ENCODE results near the gene PEMT. TPM values are rescaled to one million over a fixed set of nuclear protein-coding genes. Genes with fewer than 3 reads are reported as not detected.

Gene PEMT
- total and polyA plus RNA-seq, 10 donors: 8.9 to 21.3 (median 14.8) TPM

- no peak for TF ChIP-seq POLR2AphosphoS5 (IDR thresholded peaks at IDR 0.05)
- no peak for TF ChIP-seq CTCF (IDR thresholded peaks at IDR 0.05 in 8 of 11, conservative IDR thresholded peaks at IDR 0.05 in 3 of 11)
- no peak for TF ChIP-seq POLR2A (IDR thresholded peaks at IDR 0.05)
- peaks cover 0 to 14% (median 7%) of the 10 kb centered on the region in 6 donors for H3K4me1 ChIP-seq
- H3K9me3 ChIP-seq: no peaks in the 10 kb centered on the region
- no peaks in the 10 kb centered on the region for H3K27me3 ChIP-seq (replicated peaks in 1 of 7)
- H3K4me3 ChIP-seq: no peak overlapping the region
- H3K27ac ChIP-seq: no peak overlapping the region
- intact Hi-C loops (cut with DNase I; ENCODE audit: low total_unique reads): no loop called here
- 60 to 74% (median 68%) methylated on average over 8 to 12 of the region's 12 CpGs for WGBS, 5 donors
- DNase-seq: peak; percentile 55
- peaks cover 0 to 4% (median 0%) of the 10 kb centered on the region in 6 donors for H3K36me3 ChIP-seq
Observed at GRCh38 chr17:17511293-17511741, 80.2 kb downstream of the PEMT start.

- H3K4me1 ChIP-seq: peaks cover 0 to 19% (median 10%) of the 10 kb centered on the region in 6 donors
- H3K9me3 ChIP-seq: no peaks in the 10 kb centered on the region
- no peaks in the 10 kb centered on the region for H3K27me3 ChIP-seq (replicated peaks in 1 of 7)
- no peak overlapping the region for H3K4me3 ChIP-seq
- no peak for TF ChIP-seq POLR2AphosphoS5 (IDR thresholded peaks at IDR 0.05)
- no peak for TF ChIP-seq CTCF (IDR thresholded peaks at IDR 0.05 in 8 of 11, conservative IDR thresholded peaks at IDR 0.05 in 3 of 11)
- no peak for TF ChIP-seq POLR2A (IDR thresholded peaks at IDR 0.05)
- no peak overlapping the region for H3K27ac ChIP-seq
- peak; percentile 66 for DNase-seq
- peaks cover 0 to 4% (median 0%) of the 10 kb centered on the region in 6 donors for H3K36me3 ChIP-seq
- 71 to 78% (median 74%) methylated on average over 20 of the region's 20 CpGs for WGBS, 5 donors
- intact Hi-C loops (cut with DNase I; ENCODE audit: low total_unique reads): no loop called here
Observed at GRCh38 chr17:17510456-17511292, 80.8 kb downstream of the PEMT start.

GRCh38 chr17:17509601-17510425 is 81.7 kb downstream of the PEMT start:
- Histone ChIP-seq H3K36me3 (peaks cover 0 to 4% (median 0%) of the 10 kb centered on the region in 6 donors), H3K4me3 (no peak overlapping the region), H3K27me3 (replicated peaks in 1 of 7) (no peaks in the 10 kb centered on the region), H3K4me1 (peaks cover 0 to 19% (median 11%) of the 10 kb centered on the region in 6 donors), H3K9me3 (no peaks in the 10 kb centered on the region), H3K27ac (no peak overlapping the region)
- whole genome bisulfite sequencing, 5 donors: 87 to 90% (median 87%) methylated on average over 14 to 21 of the region's 21 CpGs
- DNase-seq: peak; percentile 68
- intact Hi-C loops (cut with DNase I; ENCODE audit: low total_unique reads): loop anchor here (10.0 kb wide), 1 partner anchor 105 kb away; no protein-coding TSS in a partner anchor
- TF ChIP-seq POLR2AphosphoS5 (IDR thresholded peaks at IDR 0.05) (no peak), CTCF (IDR thresholded peaks at IDR 0.05 in 8 of 11, conservative IDR thresholded peaks at IDR 0.05 in 3 of 11) (no peak), POLR2A (IDR thresholded peaks at IDR 0.05) (no peak)
